CD4-positive, alpha-beta T cell (primary cell): ENCODE measurements around the gene ATXN1. TPM values are rescaled to one million over a fixed set of nuclear protein-coding genes. Genes with fewer than 3 reads are reported as not detected.

Experiments
- ATAC-seq: fragments of 200-7000 bp; cut with Tn5 transposase; one replicate; pipeline ENCODE4 v1.10.0; 2022; ENCODE audit warnings: mild to moderate bottlenecking; ENCODE audit not compliant: poor library complexity
- CTCF ChIA-PET: fragments of 350-600 bp; sonication (Branson Sonifier 250); formaldehyde crosslinking; loops from one replicate; lab custom pipeline; 2021; ENCODE audit warnings: antibody characterized with exemption, inconsistent platforms; lab: Charles Lee
- POLR2A ChIA-PET: fragments of 350-600 bp; sonication (Branson Sonifier 250); formaldehyde crosslinking; loops from one replicate; lab custom pipeline; 2021; ENCODE audit warnings: antibody characterized with exemption, inconsistent platforms; lab: Charles Lee
- DNase-seq, 14 experiments: peaks; one replicate each; pipeline ENCODE4 v3.0.0-alpha.2; 2013 to 2020; ENCODE audit warnings: mixed read lengths in 2 of 14
- H3K27ac ChIP-seq, 2 donors: one replicate each; pipeline versions ENCODE4 v1.5.1 to v1.7.0; 2013; ENCODE audit warnings: low read length in 2 of 2, low read depth in 1 of 2, mild to moderate bottlenecking in 1 of 2
- H3K27me3 ChIP-seq, 2 experiments: 1 replicate in 1 of 2; 2 replicates in 1 of 2; pipeline versions ENCODE4 v1.6.1 to v1.7.0; 2013; ENCODE audit warnings: low read length in 2 of 2, control low read depth in 1 of 2, mild to moderate bottlenecking in 1 of 2, moderate library complexity in 1 of 2; ENCODE audit not compliant: insufficient read depth in 2 of 2, control insufficient read depth in 1 of 2
- H3K36me3 ChIP-seq: one replicate; pipeline ENCODE4 v1.6.1; 2013; ENCODE audit warnings: low read length, control low read depth; ENCODE audit not compliant: insufficient read depth
- H3K4me1 ChIP-seq: one replicate; pipeline ENCODE4 v1.6.1; 2013; ENCODE audit warnings: low read length, control low read depth; ENCODE audit not compliant: insufficient read depth
- H3K4me3 ChIP-seq: one replicate; pipeline ENCODE4 v1.5.1; 2013; ENCODE audit warnings: mild to moderate bottlenecking, low read length, moderate library complexity
- H3K9me3 ChIP-seq, 2 experiments: 1 replicate in 1 of 2; 2 replicates in 1 of 2; pipeline versions ENCODE4 v1.6.1 to v1.7.0; 2013; ENCODE audit warnings: low read length in 2 of 2, mild to moderate bottlenecking in 2 of 2, control low read depth in 1 of 2, moderate library complexity in 1 of 2; ENCODE audit not compliant: control insufficient read depth in 1 of 2, insufficient read depth in 1 of 2
- H3K27ac Mint-ChIP-seq: one replicate; pipeline ENCODE4 v1.8.0; 2020; ENCODE audit warnings: mixed read lengths
- H3K27me3 Mint-ChIP-seq: one replicate; pipeline ENCODE4 v1.8.0; 2021; ENCODE audit warnings: mixed read lengths
- H3K36me3 Mint-ChIP-seq: one replicate; pipeline ENCODE4 v1.8.0; 2021; ENCODE audit warnings: low read depth, mixed read lengths
- H3K4me1 Mint-ChIP-seq: one replicate; pipeline ENCODE4 v1.8.0; 2021; ENCODE audit warnings: low read depth, mixed read lengths
- H3K4me3 Mint-ChIP-seq: one replicate; pipeline ENCODE4 v1.8.0; 2020; ENCODE audit warnings: mild to moderate bottlenecking, mixed read lengths
- H3K9me3 Mint-ChIP-seq: one replicate; pipeline ENCODE4 v1.8.0; 2020; ENCODE audit warnings: mixed read lengths
- CTCF ChIP-seq: fragments of 200-600 bp; IDR thresholded peaks from one replicate; pipeline ENCODE4 v1.8.0; 2022; ENCODE audit warnings: antibody characterized with exemption, mild to moderate bottlenecking
- intact Hi-C, 2 experiments: fragments of 100-400 bp; cut with DNase I in 1 of 2; cut with micrococcal nuclease in 1 of 2; formaldehyde crosslinking; loops; one replicate each; pipeline versions ENCODE4 v1.15.1 to v1.9.0; 2023 to 2025; cut with DNase I, micrococcal nuclease
- total RNA-seq, 174 experiments: library from RNA in 2 of 174; stranded (reverse) in 2 of 174; gene quantifications; one replicate each; pipeline ENCODE4 v1.2.3 and lab custom pipeline; 2021 to 2026

ATXN1 gene
- total RNA-seq, 2 experiments from 2014 or later, result 74.2 to 76.7 TPM

- Histone ChIP-seq H3K4me1 (no peaks in the 10 kb centered on the region), H3K27ac (no peak overlapping the region), H3K9me3 (no peaks in the 10 kb centered on the region), H3K4me3 (no peak overlapping the region), H3K36me3 (no peaks in the 10 kb centered on the region), H3K27me3 (no peaks in the 10 kb centered on the region)
- Mint-ChIP-seq H3K9me3 (no peaks in the 10 kb centered on the region), H3K36me3 (no peaks in the 10 kb centered on the region), H3K27me3 (no peaks in the 10 kb centered on the region), H3K27ac (no peak overlapping the region), H3K4me1 (no peaks in the 10 kb centered on the region), H3K4me3 (no peak overlapping the region)
- ATAC-seq (no peak), DNase-seq (no peak)
- POLR2A ChIA-PET, result no interaction called here
- CTCF ChIA-PET, result no interaction called here
- intact Hi-C loops, result no loop called here
- TF ChIP-seq CTCF, result no peak
Observed at GRCh38 chr6:16253399-16254144, 507.7 kb downstream of the ATXN1 start.

GRCh38 chr6:16252686-16253299, 508.5 kb downstream of the ATXN1 start:
- DNase-seq (peak in 1 of 14 experiments; percentile 33), ATAC-seq (no peak)
- Mint-ChIP-seq H3K27ac (no peak overlapping the region), H3K27me3 (no peaks in the 10 kb centered on the region), H3K4me1 (no peaks in the 10 kb centered on the region), H3K4me3 (no peak overlapping the region), H3K9me3 (no peaks in the 10 kb centered on the region), H3K36me3 (no peaks in the 10 kb centered on the region)
- Histone ChIP-seq H3K9me3 (no peaks in the 10 kb centered on the region), H3K4me1 (no peaks in the 10 kb centered on the region), H3K27me3 (no peaks in the 10 kb centered on the region), H3K4me3 (no peak overlapping the region), H3K36me3 (no peaks in the 10 kb centered on the region), H3K27ac (no peak overlapping the region)
- ChIA-PET CTCF (no interaction called here), POLR2A (no interaction called here)
- intact Hi-C loops, result no loop called here
- no peak for TF ChIP-seq CTCF

- H3K9me3 ChIP-seq, result no peaks in the 10 kb centered on the region
- intact Hi-C loops, result no loop called here
- no peaks in the 10 kb centered on the region for H3K9me3 Mint-ChIP-seq
- DNase-seq (no peak), ATAC-seq (no peak)
- ChIA-PET POLR2A (no interaction called here), CTCF (no interaction called here)
- H3K27me3 Mint-ChIP-seq, result no peaks in the 10 kb centered on the region
- H3K4me3 Mint-ChIP-seq, result no peak overlapping the region
- H3K36me3 Mint-ChIP-seq, result no peaks in the 10 kb centered on the region
- no peak overlapping the region for H3K27ac Mint-ChIP-seq
- no peaks in the 10 kb centered on the region for H3K4me1 ChIP-seq
- H3K4me1 Mint-ChIP-seq, result no peaks in the 10 kb centered on the region
- H3K27ac ChIP-seq, result no peak overlapping the region
- TF ChIP-seq CTCF, result no peak
- no peak overlapping the region for H3K4me3 ChIP-seq
- H3K27me3 ChIP-seq, result no peaks in the 10 kb centered on the region
- no peaks in the 10 kb centered on the region for H3K36me3 ChIP-seq
Observed at GRCh38 chr6:16251706-16252105, 509.6 kb downstream of the ATXN1 start.
